Ovary (tissue), 9 donors: ENCODE data around the gene PROSER1. TPM values are rescaled to one million over a fixed set of nuclear protein-coding genes. Genes with fewer than 3 reads are reported as not detected.

Experiments
- DNase-seq, 5 donors: peaks; one replicate each; pipeline ENCODE4 v3.0.0-alpha.2; 2019 to 2020
- H3K27ac ChIP-seq, 2 donors: fragments of 200-600 bp; one replicate each; pipeline versions ENCODE4 v1.5.1 to v1.8.0; 2019 to 2022
- H3K27me3 ChIP-seq: fragments of 200-600 bp; one replicate; pipeline ENCODE4 v1.8.0; 2022
- H3K36me3 ChIP-seq: fragments of 200-600 bp; sonication (generic); one replicate; pipeline ENCODE4 v1.5.1; 2019
- H3K4me1 ChIP-seq: one replicate; pipeline ENCODE4 v1.8.1; 2013; ENCODE audit warnings: mild to moderate bottlenecking, moderate library complexity; ENCODE audit not compliant: insufficient read depth
- H3K4me3 ChIP-seq: fragments of 200-600 bp; sonication (generic); one replicate; pipeline ENCODE4 v1.5.1; 2017
- H3K9me3 ChIP-seq, 2 donors: fragments of 200-600 bp in 1 of 2; sonication (generic) in 1 of 2; one replicate each; pipeline versions ENCODE4 v1.5.1 to v1.8.1; 2013 to 2019; ENCODE audit warnings: mild to moderate bottlenecking in 1 of 2, moderate library complexity in 1 of 2
- EP300 ChIP-seq: sonication (generic); formaldehyde crosslinking; IDR thresholded peaks from one replicate; pipeline ENCODE4 v1.6.1; 2017; ENCODE audit warnings: antibody characterized with exemption
- intact Hi-C, 4 donors: fragments of 100-400 bp; cut with DNase I; formaldehyde crosslinking; loops; one replicate each; pipeline versions ENCODE4 v1.11.0 to v1.15.1; 2022 to 2023
- polyA plus RNA-seq, 2 donors: library from polyadenylated mRNA; stranded (reverse); fragments of 200-250 nt in 1 of 2; fragments of 350-450 nt in 1 of 2; fragmentation: Illumina TruSeq in 1 of 2; extraction: RNeasy Lipid Tissue Mini Kit (QIAGEN cat#74804) in 1 of 2; gene quantifications; one replicate each; pipeline ENCODE4 v1.2.3, GENCODE V29; 2013 to 2014
- total RNA-seq, 7 donors: library from RNA; depleted of rRNA in 2 of 7; stranded (reverse); fragments of >200 nt in 2 of 7; fragmentation: NEBNext Ultra II Directional in 3 of 7; extraction: Animal tissue kit (Norgen Biotek cat#: 25700) in 3 of 7; gene quantifications; one replicate each; pipeline versions ENCODE4 v1.1.0 to v1.2.4, GENCODE V29; 2016 to 2023
- TF ChIP-seq, protein P1 (sequence below), 3 donors: fragments of 450-650 bp in 2 of 3; fragments of 200-600 bp in 1 of 3; IDR thresholded peaks; one replicate each; pipeline versions ENCODE4 v1.5.1 to v1.8.0; 2016 to 2022; ENCODE audit warnings: antibody characterized with exemption in 3 of 3, mild to moderate bottlenecking in 1 of 3
- donor health status: DM: no; HTN: no; CAD: no; lungs with moderate emphysema.
- donor health status: DM: no; HTN: no; CAD: no.
- donor health status: Bipolar disorder and iron deficiency.
- donor health status: DM: yes; HTN: yes; CAD: no.
- donor health status: DM: no; HTN: no; CAD: no.
- donor health status: DM: yes; HTN: yes; CAD: no.

PROSER1 gene
- total and polyA plus RNA-seq, 9 donors = 5.3 to 25.3 (median 16.9) TPM

DNA sequence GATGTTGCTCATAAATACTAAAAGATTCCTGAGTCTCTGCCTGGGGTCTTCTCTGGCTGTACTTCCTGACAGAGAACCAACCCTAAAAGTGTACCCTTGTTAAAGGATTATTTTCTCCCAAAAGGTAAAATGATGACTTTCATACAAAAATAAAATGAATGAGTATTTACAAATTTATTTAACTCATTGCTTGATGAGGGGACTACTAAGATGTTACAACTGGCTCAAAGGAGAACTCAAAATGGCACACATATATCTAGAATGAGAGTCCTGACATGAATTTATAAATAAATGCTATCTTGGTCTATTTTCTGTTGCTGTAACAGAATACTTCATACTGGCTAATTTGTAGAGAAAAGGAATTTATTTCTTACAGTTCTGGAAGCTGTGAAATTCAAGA lies 77.7 kb downstream of the PROSER1 start:
- H3K9me3 ChIP-seq = no peaks in the 10 kb centered on the region
- H3K4me1 ChIP-seq = no peaks in the 10 kb centered on the region
- no peaks in the 10 kb centered on the region for H3K27me3 ChIP-seq
- H3K36me3 ChIP-seq = no peaks in the 10 kb centered on the region
- intact Hi-C loops = no loop called here
- no peak for TF ChIP-seq EP300
- TF ChIP-seq, protein P1, sequence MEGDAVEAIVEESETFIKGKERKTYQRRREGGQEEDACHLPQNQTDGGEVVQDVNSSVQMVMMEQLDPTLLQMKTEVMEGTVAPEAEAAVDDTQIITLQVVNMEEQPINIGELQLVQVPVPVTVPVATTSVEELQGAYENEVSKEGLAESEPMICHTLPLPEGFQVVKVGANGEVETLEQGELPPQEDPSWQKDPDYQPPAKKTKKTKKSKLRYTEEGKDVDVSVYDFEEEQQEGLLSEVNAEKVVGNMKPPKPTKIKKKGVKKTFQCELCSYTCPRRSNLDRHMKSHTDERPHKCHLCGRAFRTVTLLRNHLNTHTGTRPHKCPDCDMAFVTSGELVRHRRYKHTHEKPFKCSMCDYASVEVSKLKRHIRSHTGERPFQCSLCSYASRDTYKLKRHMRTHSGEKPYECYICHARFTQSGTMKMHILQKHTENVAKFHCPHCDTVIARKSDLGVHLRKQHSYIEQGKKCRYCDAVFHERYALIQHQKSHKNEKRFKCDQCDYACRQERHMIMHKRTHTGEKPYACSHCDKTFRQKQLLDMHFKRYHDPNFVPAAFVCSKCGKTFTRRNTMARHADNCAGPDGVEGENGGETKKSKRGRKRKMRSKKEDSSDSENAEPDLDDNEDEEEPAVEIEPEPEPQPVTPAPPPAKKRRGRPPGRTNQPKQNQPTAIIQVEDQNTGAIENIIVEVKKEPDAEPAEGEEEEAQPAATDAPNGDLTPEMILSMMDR (IDR thresholded peaks at IDR 0.05) = no peak
- no peak overlapping the region for H3K27ac ChIP-seq
- H3K4me3 ChIP-seq = no peak overlapping the region
- DNase-seq = no peak

Other genes starting within 250 kb of the PROSER1 start
- gene STOML3, start 47.3 kb downstream of the PROSER1 start, total RNA-seq = 1 to 10 TPM in 1 of 7 donors, under 1 TPM in 4, not detected in 2; 0.12 to 8.6 (median 0.50) TPM
- gene STOML3, start 47.3 kb downstream of the PROSER1 start, polyA plus RNA-seq = not detected
- gene NHLRC3, start 367 bp upstream of the PROSER1 start, total RNA-seq = 10 to 100 TPM; 17.3 to 26.0 (median 20.5) TPM
- gene NHLRC3, start 367 bp upstream of the PROSER1 start, polyA plus RNA-seq = 10 to 100 TPM; 11.1 to 22.0 TPM